Tibial nerve (tissue), 4 donors: ENCODE measurements around the gene ETFB. TPM values are rescaled to one million over a fixed set of nuclear protein-coding genes. Genes with fewer than 3 reads are reported as not detected.
"Not testable (repeated sequence)": the region's sequence is repeated elsewhere in the genome, so short reads cannot be mapped to it uniquely, and the experiment has no call there.

Experiments used
- DNase-seq, 2 donors: peaks; one replicate each; pipeline ENCODE4 v3.0.0-alpha.2; 2019; ENCODE audit warnings: low spot score in 2 of 2
- H3K27ac ChIP-seq, 4 donors: fragments of 200-600 bp; sonication (generic) in 3 of 4; one replicate each; pipeline ENCODE4 v1.5.1; 2017 to 2019; ENCODE audit warnings: mild to moderate bottlenecking in 1 of 4
- H3K27me3 ChIP-seq, 2 donors: fragments of 200-600 bp; sonication (generic) in 1 of 2; one replicate each; pipeline versions ENCODE4 v1.5.1 to v1.6.0; 2017 to 2019
- H3K36me3 ChIP-seq, 3 donors: fragments of 200-600 bp; sonication (generic); one replicate each; pipeline ENCODE4 v1.5.1; 2018 to 2019
- H3K4me1 ChIP-seq, 4 donors: fragments of 200-600 bp; sonication (generic) in 3 of 4; one replicate each; pipeline ENCODE4 v1.5.1; 2017 to 2019
- H3K4me3 ChIP-seq, 4 donors: fragments of 200-600 bp; sonication (generic) in 3 of 4; one replicate each; pipeline ENCODE4 v1.5.1; 2017 to 2019; ENCODE audit warnings: mild to moderate bottlenecking in 1 of 4, moderate library complexity in 1 of 4
- H3K9me3 ChIP-seq, 4 donors: fragments of 200-600 bp; sonication (generic) in 3 of 4; one replicate each; pipeline ENCODE4 v1.5.1; 2017 to 2019
- EP300 ChIP-seq, 2 donors: sonication (generic); formaldehyde crosslinking; IDR thresholded peaks; one replicate each; pipeline ENCODE4 v1.6.1; 2017; ENCODE audit warnings: antibody characterized with exemption in 2 of 2, mild to moderate bottlenecking in 1 of 2
- POLR2A ChIP-seq, 2 donors: fragments of 450-650 bp; IDR thresholded peaks; one replicate each; pipeline ENCODE4 v1.6.1; 2017; ENCODE audit warnings: antibody characterized with exemption in 2 of 2, mild to moderate bottlenecking in 2 of 2, moderate library complexity in 2 of 2
- WGBS, 2 donors: methylation state at CpG; one replicate each; pipeline ENCODE4 v1.1.5; 2018; 5-methylcytosine and 5-hydroxymethylcytosine counted together
- total RNA-seq, 4 donors: library from RNA; depleted of rRNA; stranded (reverse); fragments of >200 nt; gene quantifications; one replicate each; pipeline ENCODE4 v1.1.0, GENCODE V29; 2016
- TF ChIP-seq, protein P1 (sequence below), 5 experiments: fragments of 200-600 bp in 3 of 5; fragments of 450-650 bp in 2 of 5; sonication (generic) in 3 of 5; IDR thresholded peaks; one replicate each; pipeline ENCODE4 v1.5.1; 2016 to 2019; ENCODE audit warnings: antibody characterized with exemption in 5 of 5, mild to moderate bottlenecking in 3 of 5, moderate library complexity in 2 of 5

The ETFB gene
- total RNA-seq, 4 donors from 2014 or later = 73.2 to 118 (median 101) TPM

DNA sequence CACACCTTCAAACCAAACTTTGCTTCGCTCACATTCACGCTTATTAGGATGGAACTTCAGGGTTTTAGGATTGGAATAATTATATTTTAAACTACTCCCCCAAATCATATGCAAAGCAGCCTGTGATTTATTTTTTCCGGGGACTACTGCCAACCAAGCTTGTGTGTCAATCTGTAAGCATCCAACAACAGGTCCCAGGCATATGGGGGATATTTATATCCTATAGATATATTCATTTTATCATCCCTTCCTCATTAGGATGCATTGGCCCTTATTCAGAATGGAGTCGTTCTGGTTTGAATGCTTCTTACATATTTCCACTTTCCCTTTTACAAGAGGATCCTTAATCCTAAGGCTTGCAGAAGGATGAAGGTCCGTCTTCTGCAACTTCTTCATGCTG, 33.0 kb upstream of the ETFB start:
- no peak overlapping the region for H3K4me3 ChIP-seq
- H3K36me3 ChIP-seq = no peaks in the 10 kb centered on the region
- no peak overlapping the region for H3K27ac ChIP-seq
- no peak for DNase-seq
- H3K27me3 ChIP-seq = no peaks in the 10 kb centered on the region
- H3K9me3 ChIP-seq = peaks cover 0 to 16% (median 2%) of the 10 kb centered on the region in 4 donors
- H3K4me1 ChIP-seq = peaks cover 0 to 8% (median 6%) of the 10 kb centered on the region in 4 donors
- TF ChIP-seq POLR2A (IDR thresholded peaks at IDR 0.05) (no peak), EP300 (IDR thresholded peaks at IDR 0.05) (no peak)
- TF ChIP-seq, protein P1, sequence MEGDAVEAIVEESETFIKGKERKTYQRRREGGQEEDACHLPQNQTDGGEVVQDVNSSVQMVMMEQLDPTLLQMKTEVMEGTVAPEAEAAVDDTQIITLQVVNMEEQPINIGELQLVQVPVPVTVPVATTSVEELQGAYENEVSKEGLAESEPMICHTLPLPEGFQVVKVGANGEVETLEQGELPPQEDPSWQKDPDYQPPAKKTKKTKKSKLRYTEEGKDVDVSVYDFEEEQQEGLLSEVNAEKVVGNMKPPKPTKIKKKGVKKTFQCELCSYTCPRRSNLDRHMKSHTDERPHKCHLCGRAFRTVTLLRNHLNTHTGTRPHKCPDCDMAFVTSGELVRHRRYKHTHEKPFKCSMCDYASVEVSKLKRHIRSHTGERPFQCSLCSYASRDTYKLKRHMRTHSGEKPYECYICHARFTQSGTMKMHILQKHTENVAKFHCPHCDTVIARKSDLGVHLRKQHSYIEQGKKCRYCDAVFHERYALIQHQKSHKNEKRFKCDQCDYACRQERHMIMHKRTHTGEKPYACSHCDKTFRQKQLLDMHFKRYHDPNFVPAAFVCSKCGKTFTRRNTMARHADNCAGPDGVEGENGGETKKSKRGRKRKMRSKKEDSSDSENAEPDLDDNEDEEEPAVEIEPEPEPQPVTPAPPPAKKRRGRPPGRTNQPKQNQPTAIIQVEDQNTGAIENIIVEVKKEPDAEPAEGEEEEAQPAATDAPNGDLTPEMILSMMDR (IDR thresholded peaks at IDR 0.05) = no peak
- 90 to 94% methylated on average over 5 of the region's 5 CpGs for WGBS, 2 donors

GRCh38 chr19:51398096-51398704, 32.0 kb upstream of the ETFB start:
- Histone ChIP-seq H3K9me3 (peaks cover 0 to 16% (median 2%) of the 10 kb centered on the region in 4 donors), H3K4me1 (peaks cover 0 to 15% (median 6%) of the 10 kb centered on the region in 4 donors), H3K27ac (no peak overlapping the region), H3K27me3 (no peaks in the 10 kb centered on the region), H3K4me3 (no peak overlapping the region), H3K36me3 (no peaks in the 10 kb centered on the region)
- no peak for TF ChIP-seq EP300 (IDR thresholded peaks at IDR 0.05)
- no peak for TF ChIP-seq POLR2A (IDR thresholded peaks at IDR 0.05)
- TF ChIP-seq, protein P1 (IDR thresholded peaks at IDR 0.05) = peak in 3 of 5 experiments; percentile 31 to 38 (median 38)
- WGBS, 2 donors = 35 to 40% methylated on average over 7 of the region's 7 CpGs
- no peak for DNase-seq

GRCh38 chr19:51397453-51397852, 31.3 kb upstream of the ETFB start:
- H3K27me3 ChIP-seq, DNase-seq, H3K27ac ChIP-seq, H3K4me3 ChIP-seq, H3K36me3 ChIP-seq: not testable (repeated sequence)
- Histone ChIP-seq H3K4me1 (peaks cover 0 to 15% (median 6%) of the 10 kb centered on the region in 4 donors), H3K9me3 (peaks cover 0 to 10% (median 2%) of the 10 kb centered on the region in 4 donors)
- 53 to 58% methylated on average over 9 of the region's 9 CpGs for WGBS, 2 donors

DNA sequence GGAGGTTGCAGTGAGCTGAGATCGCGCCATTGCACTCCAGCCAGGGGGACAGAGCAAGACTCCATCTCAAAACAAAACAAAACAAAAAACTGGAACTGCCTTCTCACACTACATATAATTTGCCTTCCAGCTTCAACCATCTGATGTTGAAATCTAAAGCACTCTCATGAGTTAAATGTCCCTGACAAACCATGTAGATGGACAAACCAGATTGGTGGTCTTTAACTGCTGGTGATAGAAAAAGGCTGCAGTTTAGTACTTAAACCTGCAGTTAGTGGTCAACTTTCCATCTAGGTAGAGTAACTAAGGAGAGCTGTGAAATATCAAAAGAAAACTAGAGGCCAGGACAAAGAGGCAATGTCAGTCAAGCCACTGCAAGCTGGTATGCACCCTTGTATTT, 30.0 kb upstream of the ETFB start:
- Histone ChIP-seq H3K27ac (no peak overlapping the region), H3K9me3 (no peaks in the 10 kb centered on the region), H3K36me3 (no peaks in the 10 kb centered on the region), H3K27me3 (no peaks in the 10 kb centered on the region), H3K4me3 (no peak overlapping the region), H3K4me1 (peaks cover 0 to 15% (median 6%) of the 10 kb centered on the region in 4 donors)
- 97% methylated on average over 2 of the region's 2 CpGs for WGBS, 2 donors
- DNase-seq = no peak
- TF ChIP-seq POLR2A (IDR thresholded peaks at IDR 0.05) = no peak
- TF ChIP-seq, protein P1 (IDR thresholded peaks at IDR 0.05) = no peak
- TF ChIP-seq EP300 (IDR thresholded peaks at IDR 0.05) = no peak

- Histone ChIP-seq H3K4me1 (peaks cover 0 to 15% (median 6%) of the 10 kb centered on the region in 4 donors), H3K4me3 (peak overlapping the region; percentile 26 to 48 (median 38)), H3K27me3 (no peaks in the 10 kb centered on the region), H3K9me3 (no peaks in the 10 kb centered on the region), H3K36me3 (no peaks in the 10 kb centered on the region), H3K27ac (peak overlapping the region; percentile 72 to 80 (median 74))
- WGBS, 2 donors = 3 to 4% methylated on average over 45 of the region's 45 CpGs
- peak; percentile 73 to 94 for DNase-seq
- peak; percentile 65 to 72 for TF ChIP-seq EP300 (IDR thresholded peaks at IDR 0.05)
- TF ChIP-seq, protein P1 (IDR thresholded peaks at IDR 0.05) = peak in 3 of 5 experiments; percentile 4 to 39 (median 24)
- TF ChIP-seq POLR2A (IDR thresholded peaks at IDR 0.05) = no peak
Observed at GRCh38 chr19:51394050-51394836, 28.1 kb upstream of the ETFB start.
